GM18861 (cell line): ENCODE measurements around the gene NOP58.
"Not testable (repeated sequence)": the region's sequence is repeated elsewhere in the genome, so short reads cannot be mapped to it uniquely, and the experiment has no call there.

Experiments used
- ATAC-seq: cut with Tn5 transposase; IDR thresholded peaks from one replicate; pipeline ENCODE4 v1.9.1; 2021; ENCODE audit not compliant: unreplicated experiment

NOP58 gene

DNA sequence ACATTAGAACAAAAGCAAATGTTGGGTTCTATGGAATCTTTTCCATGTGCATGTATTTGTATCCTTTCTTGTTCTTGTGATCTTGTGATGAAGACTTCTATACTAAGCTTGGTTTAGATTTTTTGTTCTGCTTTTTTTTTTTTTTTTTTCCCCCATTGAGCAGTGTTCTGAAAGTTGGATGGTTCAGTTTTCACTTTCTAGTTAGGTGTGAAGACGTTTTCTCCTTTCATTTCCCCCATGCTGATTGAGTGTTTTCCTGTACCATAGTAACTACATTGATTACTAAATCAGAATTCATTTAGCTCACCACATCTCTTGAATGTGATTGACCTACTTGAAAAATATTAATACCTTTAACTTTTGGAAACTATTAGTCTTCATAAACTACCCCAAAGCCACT is 34.1 kb downstream of the NOP58 start:
- ATAC-seq: no peak

DNA sequence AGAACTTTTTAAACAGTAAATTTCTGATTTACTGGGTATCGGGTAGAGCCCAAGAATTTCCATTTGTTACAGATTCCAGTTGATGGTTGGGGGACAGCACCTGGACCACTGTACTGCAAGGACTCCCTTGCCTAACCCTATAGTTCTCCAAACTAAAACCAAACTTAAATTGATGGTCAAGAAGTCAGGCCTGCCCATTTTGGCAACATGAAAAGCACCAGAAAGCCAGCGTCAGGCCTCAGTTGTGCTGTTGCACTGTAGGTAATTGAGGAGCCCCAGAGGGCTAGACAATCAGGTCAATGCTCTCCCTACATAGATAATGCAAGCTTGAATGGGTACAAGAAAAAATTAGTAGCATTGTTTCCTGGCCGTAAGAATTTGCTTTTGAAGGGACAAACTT is 40.5 kb downstream of the NOP58 start:
- no peak for ATAC-seq

DNA sequence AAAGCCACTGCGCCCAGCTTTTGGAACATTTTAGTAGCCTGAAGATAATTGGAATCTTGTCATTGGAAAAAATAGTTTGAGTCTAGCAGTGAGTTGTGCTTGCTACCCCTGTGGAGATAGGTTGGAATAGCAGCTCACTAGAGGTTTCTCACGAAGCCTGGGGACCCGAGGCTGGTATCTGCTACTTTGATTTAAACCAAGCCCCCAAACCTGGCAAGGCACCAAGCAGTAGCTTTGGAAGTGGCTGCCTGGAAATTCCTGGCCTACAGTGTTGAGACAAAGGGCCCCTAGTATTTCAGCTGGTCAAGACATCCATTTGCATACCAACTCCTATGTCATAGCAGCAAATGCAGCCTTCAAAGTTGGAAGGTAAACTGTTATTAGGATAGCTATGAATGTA is 42.1 kb downstream of the NOP58 start:
- ATAC-seq: no peak

DNA sequence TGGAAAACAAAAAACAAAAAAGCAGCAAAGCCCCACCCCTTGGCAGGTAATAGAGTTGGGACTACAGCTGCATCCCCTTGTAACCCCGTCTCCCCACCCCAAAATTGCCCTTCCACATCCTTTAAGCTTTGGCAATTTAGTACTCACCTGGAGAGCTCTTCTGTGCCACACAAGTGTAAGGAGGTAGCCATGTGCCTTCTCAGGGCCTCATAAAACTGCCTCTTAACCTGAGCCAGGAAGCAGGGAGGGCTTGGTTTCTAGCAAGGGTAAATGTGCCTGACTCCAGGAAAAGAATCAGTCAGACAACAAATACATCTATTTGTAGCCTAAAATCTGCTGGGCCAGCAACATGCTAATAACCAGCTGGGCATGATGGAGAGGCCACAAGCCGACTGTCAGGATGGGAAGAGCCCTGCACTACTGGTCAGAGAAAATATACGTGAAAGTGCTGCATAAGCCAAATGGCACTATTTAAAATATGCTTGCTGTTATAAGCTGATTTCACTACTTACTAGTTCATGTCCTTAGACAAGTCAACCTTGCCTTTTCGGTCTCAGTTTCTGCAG is 46.3 kb downstream of the NOP58 start:
- ATAC-seq: no peak

DNA sequence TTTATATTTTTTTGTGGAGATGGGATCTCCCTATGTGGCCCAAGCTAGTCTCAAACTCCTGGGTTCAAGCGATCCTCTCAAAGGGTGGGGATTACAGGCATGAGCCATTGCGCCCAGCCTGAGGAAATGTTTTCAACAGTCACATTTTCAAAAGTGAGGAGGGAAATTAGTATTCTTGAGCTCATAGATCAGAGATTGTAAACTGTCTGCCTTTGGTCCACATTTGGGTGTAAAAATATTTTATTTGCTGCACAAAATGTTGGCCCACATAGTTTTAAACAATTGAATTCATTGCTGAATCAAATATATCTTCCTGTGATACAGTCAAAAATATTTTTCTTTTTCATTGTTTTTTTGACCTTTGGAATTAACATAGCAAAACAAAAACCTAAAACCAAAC is 48.6 kb downstream of the NOP58 start:
- ATAC-seq: no peak

DNA sequence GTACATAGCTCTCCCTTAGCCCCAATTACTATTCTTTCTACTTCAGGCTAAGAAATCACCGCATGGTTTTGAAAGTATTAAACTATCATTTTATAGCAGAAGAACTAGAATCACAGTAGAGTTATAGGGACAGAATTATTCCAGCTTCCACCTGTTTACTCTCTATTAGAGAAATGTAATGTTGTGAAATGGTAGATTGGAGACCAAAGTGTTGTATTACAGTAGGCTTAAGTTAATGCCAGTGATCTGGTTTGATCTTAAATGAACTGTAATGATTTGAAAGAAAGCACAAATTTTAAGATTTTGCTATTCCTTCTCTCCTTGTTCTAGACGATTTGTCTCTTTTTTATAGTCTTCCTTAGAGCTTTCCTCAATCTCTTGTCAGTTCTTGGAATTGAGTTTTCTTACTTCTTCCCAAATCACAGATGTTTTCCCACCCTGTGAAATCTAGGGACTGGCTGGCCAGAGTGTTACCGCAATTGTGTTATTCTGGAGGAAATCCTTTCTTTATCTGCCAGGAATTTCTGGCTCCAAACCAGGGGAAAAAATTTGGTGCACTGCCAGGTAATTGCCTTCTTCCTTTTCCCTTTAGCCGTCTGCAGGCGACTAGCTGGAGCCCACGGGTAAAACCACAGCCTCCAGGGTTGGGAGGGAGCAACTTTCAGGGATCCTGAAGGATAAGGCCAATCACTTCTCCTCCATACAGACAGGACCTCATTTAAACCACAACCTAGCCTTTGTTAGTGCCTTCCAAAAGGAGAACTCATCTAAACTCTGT is 51.7 kb downstream of the NOP58 start:
- no peak for ATAC-seq

DNA sequence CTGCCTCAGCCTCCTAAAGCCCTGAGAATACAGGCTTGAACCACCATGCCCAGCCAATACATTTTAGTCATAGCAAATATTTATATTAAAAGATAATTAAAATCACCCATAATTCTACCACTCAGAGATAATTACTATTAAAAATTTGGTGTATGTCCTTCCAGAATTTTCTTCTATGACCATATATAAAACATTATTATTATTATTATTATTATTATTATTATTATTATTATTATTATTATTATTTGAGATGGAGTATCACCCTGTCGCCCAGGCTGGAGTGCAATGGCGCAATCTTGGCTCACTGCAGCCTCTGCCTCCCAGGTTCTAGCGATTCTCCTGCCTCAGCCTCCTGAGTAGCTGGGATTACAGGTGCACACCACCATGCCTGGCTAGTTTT is 54.8 kb downstream of the NOP58 start:
- ATAC-seq: not testable (repeated sequence)

DNA sequence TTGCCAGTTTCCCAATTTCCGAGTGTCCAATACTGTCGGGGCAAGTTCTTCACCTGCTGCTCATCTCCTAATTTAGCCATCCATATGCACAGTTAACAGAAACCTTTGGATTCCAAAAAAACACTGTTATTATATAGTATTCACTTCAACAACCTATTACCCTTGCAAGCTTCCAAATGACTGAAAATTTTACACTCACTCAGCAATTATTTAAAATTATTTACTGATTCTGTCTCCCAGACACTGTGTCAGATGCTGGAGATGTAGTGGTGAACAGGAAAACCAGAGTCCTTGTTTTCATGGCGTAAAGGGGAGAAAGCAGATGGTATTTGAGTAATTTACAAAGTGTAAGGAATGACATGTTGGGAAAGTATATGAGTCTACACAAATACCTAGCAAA is 56.9 kb downstream of the NOP58 start:
- ATAC-seq: no peak

DNA sequence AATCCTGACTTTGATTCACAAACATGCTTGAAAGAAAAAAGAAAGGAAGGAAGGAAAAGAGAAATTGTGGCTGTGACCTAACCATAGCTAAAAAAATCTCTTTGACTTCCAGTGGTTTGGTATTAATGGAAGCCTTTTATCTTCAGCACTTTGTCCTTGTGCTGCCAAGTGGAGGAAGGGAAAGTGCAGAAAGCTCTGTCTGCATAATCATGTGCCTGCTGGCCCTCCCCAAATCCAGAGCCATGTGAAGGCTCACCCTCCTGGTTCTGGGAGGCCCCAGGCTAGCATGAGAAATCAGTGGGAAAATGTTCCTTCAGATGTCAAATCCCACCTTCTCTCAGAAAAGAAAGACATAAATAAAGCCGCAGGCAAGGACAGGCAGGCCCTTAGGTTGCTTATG is 62.3 kb downstream of the NOP58 start:
- no peak for ATAC-seq

DNA sequence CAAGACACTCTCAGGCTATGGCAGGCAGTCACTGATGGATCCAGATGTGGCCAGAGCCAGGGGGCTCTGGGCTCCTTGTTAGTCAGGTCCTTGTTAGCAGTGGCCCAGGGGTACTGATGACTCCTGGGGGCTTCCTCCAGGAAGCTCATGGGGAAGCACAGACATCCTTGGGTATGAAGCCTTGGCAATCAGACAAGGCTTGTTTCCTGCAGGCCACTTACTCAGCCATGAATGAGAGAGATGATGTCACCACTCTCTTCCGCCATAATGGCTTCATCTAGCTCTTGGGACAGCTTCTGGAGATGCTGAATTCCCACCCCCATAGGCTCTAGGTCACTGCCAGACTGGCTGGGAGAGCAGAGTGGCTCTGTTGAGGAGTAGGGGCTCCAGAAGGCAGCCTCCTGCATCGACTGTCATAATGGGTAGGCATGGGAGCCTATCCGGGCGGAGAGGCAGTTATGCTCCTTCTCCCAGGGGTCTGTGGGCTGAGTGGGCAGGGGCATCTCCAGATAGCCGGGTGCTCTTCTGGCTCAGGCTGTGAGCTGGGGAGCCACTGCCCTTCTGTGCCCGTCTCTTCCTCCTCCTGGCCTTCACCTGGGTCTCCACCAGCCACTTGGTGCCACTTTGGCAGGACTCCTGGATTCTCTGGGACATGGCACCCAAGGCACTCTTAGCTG is 70.4 kb downstream of the NOP58 start:
- no peak for ATAC-seq

DNA sequence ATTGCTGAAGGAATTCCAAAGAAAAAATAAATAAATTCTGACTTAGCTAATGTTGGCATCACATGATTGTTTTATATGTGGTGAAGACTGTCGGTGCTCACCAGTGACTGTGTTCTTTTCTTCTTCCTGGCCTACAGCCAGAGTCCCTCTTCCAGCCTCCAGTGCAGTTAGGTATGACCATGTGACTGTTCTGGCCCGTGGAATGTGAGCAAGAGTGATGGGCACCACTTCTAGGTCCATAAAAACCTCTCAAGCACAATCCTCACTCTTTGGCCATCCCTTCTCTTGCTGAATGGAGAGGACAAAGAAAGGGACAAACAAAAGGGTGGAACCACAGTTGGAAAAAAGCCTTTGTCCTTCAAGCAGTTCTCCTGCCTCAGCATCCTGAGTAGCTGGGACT is 71.6 kb downstream of the NOP58 start:
- no peak for ATAC-seq

DNA sequence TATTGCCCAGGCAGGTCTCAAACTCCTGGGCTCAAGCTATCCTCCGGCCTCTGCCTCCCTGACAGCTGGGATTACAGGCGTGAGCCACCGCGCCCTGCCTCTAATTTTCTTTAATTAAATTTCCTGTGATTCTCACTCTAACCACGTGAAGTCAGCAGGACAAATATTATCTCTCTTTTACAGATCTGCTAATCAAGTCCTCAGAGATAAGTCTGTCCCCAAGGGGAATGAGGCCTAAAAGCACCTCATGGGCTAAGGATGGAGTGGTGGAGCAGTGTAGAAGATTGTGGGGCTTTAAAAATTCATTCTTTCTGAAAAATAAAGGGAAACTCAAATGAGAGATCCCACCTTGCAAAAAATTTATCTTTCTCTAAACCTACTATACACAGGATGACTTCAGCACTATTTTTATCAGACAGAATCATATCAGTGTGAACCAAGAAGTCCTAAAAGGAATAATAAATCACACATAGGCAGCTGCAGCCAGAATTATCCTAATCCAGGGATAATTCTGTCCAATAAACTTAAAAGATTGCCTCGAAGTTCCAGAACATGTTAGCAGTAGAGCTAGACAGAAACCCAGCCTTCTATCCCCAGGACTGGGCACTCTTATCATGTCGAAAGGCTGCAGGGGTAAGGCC is 72.3 kb downstream of the NOP58 start:
- no peak for ATAC-seq

DNA sequence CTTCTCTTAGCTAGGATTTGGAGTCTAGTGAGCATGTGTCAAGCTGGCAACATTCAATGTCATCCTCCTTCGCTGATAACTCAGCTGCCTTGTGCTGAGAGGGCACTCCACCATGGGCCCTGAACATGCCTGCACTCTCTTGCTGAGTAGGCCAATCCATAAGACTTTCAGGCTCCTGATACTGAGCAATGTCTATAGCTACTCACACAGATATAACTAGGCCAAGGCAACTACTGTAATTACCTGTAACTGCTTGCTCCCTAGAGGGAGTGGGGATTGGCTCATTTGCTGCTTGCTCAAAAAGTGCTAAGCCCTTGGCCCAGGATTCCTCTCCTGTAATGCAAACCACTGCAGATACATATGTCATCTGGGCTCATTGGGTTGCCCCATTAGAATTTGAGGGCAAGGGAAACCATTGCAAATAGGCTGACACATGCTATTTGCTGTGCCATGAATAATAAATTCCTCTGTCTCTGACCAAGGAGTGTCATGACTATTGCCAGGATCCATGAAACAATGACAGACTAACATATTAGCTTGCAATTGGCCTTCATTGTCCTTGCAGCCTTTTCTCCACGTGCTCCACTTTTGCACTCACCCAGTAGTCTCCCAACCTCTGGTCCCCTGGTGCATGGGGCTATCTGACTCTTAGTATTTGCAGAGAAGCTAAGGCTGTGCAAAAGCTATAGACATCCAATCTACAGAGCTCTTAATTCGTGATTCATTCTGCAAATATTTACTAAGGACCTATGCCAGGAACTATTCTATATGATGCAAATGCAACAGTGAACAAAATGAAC is 73.7 kb downstream of the NOP58 start:
- no peak for ATAC-seq

DNA sequence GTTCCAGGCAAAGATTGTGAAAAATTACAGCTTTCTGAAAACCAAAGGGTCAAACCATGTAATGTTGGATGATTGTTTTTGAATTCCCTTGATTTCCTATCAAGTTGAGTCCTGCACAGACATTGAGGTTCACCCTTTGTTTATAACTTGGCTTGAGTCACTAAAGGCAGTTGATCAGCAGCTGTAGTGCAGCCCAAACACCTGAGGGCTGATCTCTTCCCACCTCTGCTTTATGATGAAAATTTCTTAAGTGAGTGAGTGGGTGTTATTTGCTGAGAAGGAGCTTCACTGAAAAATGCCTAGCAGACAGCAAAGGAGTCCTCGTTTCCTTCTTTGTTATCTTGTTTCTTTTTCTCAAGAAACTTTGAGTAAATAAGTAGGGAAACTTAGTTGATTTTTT is 78.6 kb downstream of the NOP58 start:
- no peak for ATAC-seq

DNA sequence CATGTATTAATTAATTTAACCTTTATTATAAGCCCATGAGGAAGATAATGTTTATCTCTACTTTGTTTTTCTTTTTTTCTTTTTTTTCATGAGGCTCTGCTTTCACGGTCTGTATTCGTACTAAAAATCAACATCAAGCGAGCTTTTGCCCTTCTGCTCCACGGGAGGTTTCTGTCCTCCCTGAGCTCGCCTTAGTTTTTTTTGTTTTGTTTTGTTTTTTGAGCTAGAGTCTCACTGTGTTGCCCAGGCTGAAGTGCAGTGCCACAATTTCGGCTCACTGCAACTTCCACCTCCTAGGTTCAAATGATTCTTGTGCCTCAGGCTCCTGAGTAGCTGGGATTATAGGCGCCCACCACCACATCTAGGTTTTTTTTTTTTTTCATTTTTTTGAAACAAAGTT is 80.6 kb downstream of the NOP58 start:
- no peak for ATAC-seq
